Ramos (cell line): ENCODE data around the gene CARMIL1.

Experiments used
- in situ Hi-C: fragments of 300-500 bp; cut with MboI; formaldehyde crosslinking; loops from one replicate; pipeline ENCODE4 v1.14.3; 2022; ENCODE audit warnings: low sequenced_read_pairs; ENCODE audit not compliant: unreplicated experiment

Gene CARMIL1

DNA sequence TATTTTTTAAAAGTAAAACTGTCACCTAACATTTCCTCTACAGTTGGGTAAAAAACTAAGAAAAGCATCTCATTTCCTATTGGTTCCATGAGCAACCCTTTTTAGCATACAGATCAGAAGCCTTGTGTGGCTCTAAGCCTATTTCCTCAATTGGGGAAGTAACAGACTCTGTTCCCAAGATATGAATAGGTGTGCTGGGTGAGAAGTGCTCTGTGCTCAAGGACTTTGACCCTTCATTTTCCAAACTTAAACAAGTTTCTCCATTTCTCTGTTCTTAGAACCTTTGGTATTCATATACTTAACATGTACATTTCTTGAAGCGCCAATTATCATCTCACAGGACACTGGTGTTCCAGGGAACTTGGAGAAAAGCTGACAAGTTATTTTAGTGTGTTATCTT lies 24.1 kb downstream of the CARMIL1 start:
- in situ Hi-C loops, result no loop called here

DNA sequence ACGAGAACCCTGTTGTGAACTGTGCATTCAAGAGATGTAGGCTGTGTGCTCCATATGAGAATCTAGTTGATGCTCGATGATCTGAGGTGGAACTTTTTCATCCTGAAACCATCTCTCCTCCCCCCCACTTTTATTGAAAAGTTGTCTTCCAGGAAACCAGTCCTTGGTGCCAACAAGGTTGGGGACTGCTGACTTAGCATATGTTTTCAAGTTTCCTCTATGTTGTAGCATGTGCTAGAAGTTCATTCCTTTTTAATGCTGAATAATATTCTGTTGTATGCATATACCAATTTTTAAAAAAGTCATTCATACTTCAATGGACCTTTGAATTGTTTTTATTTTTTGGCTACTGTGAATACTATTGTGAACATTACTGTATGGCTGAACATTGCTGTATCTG lies 27.2 kb downstream of the CARMIL1 start:
- in situ Hi-C loops, result no loop called here

DNA sequence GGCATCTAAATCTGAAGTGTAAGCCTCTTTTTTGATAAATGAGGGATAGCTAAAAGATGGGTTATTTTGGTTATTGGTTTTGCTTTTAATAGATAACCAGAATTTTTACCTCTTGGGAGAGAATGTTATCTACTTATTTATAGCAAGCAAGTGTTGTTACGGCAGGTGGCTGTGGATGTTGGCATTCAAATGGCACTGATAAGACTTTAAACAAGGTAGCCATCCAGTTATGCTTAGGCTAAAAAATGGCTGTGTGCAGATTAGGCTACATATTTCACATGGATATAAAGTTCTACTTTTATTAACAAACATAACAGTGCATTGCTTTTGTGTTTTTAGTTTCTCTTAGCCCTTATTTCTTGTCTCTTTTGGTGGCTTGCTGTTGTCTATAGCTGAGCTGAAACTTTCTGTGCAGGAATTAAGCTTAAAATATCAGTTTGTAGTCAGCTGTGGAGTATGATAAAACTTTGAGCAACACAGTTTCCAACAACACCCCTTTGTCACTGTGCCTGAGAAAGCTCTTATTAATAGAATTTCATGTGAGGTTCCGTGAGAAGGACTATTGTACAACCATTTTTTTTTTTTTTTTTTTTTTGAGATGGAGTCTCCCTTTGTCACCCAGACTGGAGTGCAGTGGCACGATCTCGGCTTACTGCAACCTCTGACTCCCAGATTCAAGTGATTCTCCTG lies 28.8 kb downstream of the CARMIL1 start:
- in situ Hi-C loops, result no loop called here

DNA sequence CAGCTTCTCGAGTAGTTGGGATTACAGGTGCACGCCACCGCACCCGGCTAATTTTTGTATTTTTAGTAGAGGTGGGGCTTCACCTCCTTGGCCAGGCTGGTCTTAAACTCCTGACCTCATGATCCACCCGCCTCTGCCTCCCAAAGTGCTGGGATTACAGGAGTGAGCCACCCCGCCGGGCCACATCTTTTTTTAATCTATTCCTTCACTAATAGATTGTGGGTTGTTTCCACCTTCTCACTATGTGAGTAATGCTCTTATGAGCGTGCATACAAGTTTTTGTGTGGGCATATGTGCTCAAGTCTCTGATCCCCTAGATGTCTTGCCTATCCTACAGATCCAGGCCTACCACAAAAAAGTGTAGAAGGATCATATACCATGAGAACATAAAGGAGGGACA lies 30.7 kb downstream of the CARMIL1 start:
- in situ Hi-C loops, result no loop called here

DNA sequence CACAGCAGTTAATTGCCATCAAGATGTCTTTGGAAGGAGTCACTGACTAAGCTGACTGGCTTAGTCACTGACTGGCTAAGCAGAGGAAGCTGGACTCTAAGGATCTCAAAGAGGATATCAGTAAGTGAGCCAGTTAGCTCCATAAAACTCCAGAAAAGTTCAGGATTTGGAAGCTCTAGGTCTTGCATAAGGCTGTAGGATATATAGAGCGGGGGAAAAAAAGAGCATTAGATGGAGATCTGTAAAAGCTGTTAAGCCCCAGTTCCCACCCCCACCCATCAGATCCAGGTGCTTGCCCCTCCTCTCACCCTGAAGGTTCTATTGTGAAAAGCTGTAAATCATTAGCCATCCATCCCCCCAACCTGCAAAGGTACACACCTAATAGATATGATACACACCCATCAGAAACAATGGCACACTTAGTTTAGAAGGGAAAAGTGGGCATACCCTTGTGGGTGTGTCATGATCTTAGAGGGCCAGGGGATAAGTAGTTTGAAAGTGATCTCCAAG lies 32.2 kb downstream of the CARMIL1 start:
- in situ Hi-C loops, result no loop called here

DNA sequence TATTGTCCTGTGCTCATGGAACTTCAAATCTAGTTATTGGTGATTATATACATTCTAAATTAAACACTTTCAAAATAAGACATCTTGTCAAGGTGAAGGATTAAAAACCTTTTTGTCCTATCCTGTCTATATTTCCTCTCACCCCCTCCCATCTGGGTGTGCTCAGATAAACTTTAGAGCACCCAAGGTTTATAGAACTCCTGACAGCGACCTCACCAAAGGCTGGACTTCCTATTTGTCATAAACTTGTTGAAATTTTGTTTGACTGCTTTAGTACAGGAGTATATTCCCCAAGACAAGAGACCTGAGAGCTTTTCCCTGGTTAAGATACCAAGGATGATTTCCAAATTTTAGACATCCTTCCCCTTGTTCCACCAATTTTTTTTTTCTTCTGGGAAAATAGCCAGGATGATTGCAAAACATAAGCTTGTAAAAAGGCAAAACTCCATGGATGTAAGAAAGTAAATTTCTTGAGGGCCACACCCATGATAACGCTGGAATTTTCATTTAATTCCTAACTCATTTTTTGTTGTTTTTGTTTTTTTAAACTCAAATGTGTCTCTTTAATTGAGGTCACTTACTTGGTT lies 33.0 kb downstream of the CARMIL1 start:
- in situ Hi-C loops, result no loop called here

DNA sequence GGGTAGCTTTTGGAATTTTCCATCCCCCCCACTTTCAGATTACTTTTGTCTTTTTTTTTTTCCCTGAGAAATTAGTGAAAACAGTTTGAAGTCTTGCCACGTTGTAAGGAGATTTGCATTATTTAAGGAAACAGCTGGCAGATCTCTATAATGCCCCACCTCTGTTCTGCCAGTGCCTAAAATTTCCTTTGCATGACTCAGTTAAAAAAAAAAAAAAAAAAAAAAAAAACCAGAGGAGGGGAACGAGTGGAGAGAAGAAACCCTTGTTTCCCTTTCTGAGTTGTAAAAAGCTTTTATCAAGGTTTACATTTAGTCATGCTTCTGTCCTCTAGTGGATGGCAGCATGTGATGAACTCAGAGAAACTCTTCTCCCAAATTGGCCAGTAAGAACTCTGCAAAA lies 33.5 kb downstream of the CARMIL1 start:
- in situ Hi-C loops, result no loop called here

DNA sequence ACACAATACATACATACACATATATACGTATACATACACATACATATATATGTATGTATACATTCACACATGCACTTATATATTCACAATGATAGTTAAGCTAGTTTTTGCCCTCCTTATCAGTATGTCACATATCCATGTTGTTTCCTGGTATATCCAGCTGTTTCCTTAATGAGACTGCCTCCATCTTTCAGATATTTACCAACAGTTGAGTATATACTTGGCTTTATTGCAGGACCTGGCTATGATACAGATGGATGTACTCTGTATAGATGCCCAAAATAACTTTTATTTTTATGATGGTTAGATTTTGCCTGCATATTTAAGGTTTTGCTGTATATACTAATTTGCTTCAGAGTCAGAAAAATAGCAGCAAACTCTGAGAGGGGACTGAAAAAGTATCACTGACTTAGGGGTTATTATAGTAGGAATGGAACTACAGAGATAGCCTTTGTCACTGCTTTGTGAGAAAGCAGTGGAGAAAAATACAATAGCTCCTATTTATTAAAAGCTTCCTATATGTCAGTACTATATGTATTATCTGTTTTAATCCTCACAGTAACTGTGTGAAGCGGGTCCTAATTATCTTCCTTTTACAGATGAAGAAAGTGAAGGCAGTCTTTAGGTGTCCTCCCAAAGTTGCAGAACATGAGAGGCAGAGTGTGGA lies 35.5 kb downstream of the CARMIL1 start:
- in situ Hi-C loops, result no loop called here

DNA sequence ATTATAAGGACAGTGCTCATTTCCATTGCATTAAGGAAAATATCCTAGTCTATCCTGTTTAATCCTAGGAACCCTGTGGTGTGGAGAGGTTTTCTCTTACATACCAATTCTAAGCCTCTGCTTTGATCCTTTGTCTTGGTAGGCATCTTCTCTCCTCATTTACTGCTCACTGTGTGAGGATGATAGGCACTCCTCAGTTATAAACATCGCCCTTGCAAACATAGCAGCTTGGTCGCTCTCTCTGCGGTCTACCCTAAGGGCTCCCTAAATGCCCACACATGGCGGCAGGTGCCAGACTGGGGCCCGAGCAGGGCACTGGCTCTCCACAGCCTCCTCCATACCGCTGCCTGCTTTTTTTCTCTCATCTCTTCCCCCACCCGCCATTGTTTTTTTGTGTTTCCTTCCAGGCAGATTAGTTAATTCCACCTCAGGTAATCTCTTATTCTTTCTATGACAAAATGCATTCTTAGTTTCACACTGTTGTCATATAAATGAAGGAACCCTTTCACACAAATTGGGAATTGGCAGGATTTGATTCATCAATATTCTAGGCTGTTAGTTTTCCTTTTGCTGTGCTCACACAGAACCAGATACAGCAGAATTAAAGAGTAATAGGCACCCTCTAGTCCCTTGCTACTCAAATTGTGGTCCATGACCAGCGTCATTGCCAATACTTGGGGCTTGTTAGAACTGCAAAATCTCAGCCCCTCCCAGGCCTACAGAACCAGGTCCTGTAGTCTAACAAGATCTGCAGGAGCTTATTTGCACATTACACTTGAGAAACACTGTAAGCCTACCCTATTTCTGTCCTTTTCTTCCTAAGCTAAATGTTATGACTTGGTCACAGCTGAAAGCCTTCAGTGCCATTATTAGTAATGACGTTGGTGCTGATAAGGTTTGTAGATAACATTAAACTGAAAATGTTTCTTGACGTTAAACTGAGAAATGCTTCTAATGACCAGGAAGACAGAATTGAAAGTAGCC lies 36.3 kb downstream of the CARMIL1 start:
- in situ Hi-C loops, result no loop called here

DNA sequence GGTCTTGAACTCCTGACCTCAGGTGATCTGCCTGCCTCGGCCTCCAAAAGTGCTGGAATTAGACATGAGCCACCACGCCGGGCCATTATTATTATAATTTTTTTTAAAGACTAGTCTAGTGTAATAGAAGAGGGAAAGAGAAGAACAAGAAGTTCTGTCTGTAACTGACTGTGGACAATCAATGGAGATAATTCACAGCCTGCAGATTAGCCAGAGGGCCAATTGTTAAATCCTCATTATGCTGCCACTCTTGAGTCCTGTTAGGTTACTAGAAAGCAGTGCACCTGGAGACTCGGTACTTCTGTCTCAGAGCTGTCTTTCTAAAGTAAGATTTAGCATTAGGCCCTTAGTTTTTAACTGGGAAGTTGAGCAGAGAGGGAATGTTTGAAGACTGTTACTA lies 37.5 kb downstream of the CARMIL1 start:
- in situ Hi-C loops, result no loop called here

DNA sequence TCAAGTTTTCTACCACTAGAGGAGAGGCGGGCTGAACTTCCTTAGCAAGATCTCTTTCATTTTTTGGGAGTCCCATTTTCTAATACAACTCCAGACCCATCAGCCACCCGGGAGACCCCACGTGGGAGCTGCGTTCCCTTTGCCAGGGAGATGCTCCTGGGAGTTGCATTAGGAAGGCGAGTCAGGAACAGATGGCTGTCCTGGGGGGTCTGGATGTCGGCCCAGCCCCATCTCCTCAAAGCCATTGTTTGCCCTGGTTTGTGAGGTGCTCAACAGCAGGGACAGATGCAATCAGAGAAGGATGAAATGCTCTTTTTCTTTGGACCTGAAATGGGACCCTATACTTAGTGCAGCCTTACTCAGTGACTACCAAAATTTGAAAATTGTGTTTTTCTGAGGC lies 39.4 kb downstream of the CARMIL1 start:
- in situ Hi-C loops, result no loop called here

DNA sequence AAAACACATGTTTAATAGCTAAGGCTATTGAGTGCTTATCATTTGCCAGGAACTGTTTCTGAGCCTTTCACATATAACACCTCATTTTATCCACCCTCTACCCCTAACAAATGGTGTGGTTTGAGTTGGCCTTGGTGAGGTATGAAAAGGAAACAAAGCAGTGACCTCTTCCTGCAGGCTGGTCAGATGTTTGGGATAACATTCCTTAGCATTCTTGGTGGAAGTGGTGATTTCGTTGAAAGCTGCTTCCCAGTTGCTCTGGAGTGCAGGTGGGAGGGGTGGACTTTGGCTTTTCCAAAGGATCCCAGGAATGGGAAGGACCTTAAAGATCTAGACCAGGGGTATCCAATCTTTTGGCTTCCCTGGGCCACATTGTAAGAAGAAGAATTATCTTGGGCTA lies 41.3 kb downstream of the CARMIL1 start:
- in situ Hi-C loops, result no loop called here

DNA sequence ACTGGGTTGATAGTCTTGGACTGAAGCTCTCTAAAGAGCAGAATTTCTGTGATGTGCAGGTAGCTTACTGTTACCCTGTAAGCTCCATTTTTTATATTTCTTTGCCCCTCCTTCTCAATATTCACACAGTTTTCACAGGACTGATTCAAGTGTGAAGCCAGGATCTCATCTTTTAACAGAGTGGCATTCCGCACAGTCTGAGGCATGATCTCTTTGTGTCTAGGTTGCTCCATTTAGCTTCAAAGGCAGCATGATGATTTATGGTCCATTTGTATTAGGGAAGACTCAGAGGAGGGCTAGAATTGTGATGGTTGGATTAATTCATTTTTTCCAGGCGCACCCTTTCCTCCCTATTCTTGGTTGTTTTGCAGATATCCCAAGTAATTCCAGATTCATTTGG lies 43.5 kb downstream of the CARMIL1 start:
- in situ Hi-C loops, result no loop called here

DNA sequence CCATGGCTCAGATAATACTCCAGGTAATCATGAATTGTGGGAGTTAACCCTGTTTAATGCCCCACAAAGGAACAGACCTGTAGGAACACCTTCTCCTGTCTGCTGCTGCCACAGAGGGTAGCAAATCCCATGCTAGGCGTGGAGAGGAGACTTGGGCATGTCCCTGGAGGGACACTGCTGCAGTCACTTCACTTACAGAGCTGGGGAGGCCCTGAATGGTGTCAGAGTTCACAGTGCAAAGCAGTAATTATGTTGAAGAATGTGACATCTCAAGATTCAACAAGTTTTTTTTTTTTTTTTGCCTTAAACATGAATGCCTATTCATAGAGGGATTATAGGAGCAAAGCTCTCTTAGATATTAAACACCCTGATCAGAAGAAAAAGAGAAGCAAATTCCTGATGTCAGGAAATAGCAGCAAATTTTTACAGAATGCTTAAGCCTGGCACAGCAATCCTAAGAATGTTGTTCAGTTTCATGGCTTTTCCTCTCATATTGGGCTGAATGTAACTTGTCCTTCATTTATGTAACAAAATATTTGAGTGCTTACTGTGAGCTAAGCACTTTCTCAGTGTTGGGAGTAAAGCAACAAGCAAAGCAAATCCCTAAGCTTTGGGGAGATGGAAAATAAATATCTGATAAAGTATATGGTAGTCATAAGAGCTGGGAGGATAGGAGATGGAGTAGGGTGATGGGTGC lies 45.0 kb downstream of the CARMIL1 start:
- in situ Hi-C loops, result no loop called here

DNA sequence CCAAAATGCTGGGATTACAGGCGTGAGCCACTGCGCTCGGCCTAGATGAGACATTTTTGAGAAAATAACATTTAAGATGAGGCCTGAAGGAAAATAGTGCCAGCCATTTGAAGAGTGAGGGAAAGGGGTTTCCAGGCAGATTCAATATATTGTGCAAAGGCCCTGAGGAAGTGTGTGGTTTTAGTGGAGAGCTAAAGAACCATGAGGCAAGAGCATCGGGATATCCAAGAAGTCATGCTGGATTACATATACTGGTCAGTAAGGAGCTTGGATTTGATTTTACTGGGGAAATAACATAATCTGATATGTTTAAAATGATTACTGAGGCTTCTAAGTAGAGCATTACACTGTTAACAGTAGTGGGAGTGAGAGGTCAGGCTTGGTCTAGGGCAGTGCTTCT lies 47.0 kb downstream of the CARMIL1 start:
- in situ Hi-C loops, result no loop called here

DNA sequence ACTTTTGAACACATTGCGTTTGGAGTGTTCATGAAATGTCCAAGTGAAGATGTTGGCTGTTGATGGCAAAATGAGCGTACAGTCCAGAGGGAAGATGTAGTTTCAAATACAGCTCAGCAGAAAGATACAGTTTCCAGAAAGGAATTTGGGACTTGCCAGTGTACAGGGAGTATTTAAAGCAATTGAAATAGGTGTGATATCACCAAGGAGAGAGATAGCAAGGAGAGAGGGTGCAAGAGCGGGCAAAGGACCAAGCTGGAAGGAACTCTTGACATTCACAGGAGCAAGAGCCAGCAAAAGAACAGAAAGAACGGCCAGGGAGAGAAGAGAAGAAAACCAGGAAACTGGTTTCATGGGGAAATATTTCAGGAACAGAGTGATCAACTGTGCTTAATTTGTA lies 47.8 kb downstream of the CARMIL1 start:
- in situ Hi-C loops, result no loop called here

DNA sequence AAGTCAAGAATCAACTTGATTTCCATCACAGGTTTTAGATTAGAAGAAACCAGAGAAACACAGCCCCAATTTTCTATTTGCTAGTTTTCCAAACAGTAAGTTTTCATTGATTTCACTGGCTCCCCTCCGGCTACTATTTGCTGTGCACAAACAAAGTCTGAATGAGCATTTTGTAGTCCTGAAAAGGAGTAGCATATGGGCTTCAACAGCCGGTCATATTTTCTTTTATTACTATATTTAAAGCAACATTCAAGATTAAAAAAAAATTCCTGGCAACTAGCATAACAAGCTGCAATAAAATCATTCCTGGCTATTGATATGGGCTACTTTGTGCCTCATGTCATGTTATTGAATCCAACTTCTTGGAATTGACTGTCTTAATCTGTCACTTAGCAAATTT lies 48.3 kb downstream of the CARMIL1 start:
- in situ Hi-C loops, result no loop called here

DNA sequence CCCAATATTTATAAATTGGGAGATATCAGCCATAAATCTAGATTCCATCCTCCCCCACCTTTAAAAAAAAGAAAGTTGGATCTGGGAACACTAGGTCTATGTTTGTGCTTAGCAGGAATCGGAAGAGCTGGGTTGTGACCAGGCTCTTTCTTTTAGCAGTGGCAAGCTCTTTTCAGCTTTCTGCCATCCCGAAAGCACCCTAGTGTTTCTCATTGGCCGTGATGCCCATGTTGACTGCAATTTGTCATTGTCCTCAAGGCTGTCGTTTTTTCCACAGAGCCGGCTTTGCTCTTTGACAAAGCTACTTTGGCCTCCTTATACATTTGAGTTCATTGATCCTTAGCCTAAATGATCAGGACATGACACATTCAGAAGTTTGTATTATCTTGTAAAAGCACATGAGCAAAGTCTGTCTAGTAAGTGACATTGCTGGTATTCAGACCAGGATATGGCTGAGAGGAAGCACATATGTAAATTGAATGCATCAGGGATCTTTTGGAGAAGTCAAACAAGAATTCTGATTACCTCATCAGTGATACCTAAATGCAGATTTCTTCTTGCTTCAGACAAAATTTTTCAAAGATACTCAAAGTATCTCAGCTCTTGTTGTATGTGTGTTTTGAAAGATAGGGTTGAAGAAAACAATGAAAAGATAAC lies 50.1 kb downstream of the CARMIL1 start:
- in situ Hi-C loops, result no loop called here

DNA sequence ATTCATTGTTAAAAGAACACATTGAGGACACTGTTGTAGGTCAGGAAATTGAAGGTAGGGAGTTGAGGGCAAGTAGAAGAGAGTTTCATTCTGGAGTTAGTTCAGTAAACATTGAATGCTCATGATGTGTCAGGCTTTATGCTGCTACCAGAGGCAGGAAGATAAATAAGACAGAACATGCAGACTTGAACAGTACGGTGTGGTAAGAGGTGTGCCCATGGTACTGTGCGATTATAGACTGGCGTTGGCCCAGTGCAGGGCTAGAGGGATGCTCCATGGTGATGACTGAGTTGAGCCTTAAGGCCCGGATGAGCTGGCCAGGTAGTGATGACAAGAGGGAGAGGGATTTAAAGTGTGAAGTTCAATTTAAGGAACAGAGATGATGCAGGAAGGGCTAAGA lies 50.8 kb downstream of the CARMIL1 start:
- in situ Hi-C loops, result no loop called here
